SW 1271 (cell line): ENCODE measurements around the gene GLIS1.
"Not testable (repeated sequence)": the region's sequence is repeated elsewhere in the genome, so short reads cannot be mapped to it uniquely, and the experiment has no call there.

Experiments used
- DNase-seq, 2 experiments: peaks; one replicate each; lab custom pipeline; 2025; lab: John Stamatoyannopoulos, UW

Gene GLIS1

DNA sequence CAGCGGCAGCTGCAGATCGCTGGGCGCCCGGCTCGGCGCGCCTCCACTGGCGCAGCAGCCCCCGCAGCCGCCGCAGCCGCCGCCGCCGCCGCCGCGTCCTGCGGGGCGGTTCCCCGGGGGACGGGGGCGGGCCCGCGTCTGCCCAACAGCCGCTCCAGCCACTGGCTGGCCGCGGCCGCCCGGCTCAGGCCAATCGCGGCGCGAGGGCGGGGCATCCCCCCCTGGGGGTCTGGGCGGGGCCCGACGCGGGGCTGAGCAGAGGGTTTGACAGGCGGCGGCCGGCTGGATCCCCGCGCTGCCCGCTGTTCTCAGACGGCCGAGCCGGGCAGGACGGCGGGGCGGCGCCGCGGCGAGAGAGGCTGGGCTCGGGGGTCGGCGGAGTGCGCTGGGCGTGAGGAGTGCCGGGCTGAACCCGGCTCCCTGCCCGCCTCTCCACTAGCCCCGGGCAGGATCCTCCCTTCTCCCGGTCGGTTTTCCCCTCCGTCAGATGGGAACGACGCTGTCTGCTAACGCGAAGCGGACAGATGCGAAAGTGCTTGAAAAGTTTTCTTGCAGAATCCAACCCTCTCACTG is at the start of gene GLIS1:
Gene GLIS1, minus strand, starts transcription at position 56 of the 573 bp plus-strand sequence. CDS start 1,100 bp downstream, outside the sequence.
- DNase-seq: peak; percentile 46 to 60

GRCh38 chr1:53787655-53788054 is 48.7 kb upstream of the GLIS1 start:
- no peak for DNase-seq

DNA sequence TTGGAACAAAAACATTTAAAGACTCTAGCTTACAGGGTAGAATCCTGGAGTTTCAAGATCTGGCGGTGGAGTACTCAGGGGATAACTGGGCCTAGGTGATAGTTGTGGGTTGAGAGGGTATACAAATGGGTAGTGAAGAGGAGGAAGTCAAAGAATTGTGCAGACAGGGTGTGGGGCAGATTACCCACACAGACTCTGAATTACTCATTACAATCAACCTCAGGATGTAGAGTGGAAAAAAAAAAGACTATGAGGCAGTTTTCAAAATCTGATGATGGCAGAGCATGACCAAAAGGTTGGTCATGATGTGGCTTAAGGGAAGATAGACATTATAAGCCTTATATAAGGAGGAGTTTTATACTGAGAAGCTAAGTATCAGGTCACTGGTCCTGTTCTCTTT is 44.1 kb upstream of the GLIS1 start:
- DNase-seq: no peak

- DNase-seq: no peak
Measured at GRCh38 chr1:53781654-53782053, 42.7 kb upstream of the GLIS1 start.

- DNase-seq: no peak
Measured at GRCh38 chr1:53777272-53777671, 38.3 kb upstream of the GLIS1 start.

DNA sequence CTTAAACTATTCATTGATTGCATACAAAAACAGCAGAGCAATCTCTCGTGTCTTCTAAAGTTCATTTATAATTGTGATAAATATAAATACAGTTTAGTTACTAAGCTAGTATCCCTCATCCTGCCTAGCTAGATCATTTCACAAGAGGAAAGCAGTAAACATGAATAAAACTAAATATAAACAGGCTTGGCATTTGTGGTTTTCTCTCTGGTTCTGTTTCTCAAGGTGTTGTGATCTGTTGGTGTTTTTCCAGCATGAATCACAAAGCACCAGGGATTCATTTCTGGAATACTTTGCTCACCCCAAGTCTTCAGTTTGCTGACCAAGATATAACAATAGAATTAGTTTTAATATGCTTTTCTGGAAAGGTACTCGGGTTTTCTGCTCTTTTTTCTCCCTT is 32.7 kb upstream of the GLIS1 start:
- DNase-seq: no peak

- no peak for DNase-seq
Measured at GRCh38 chr1:53769780-53770179, 30.8 kb upstream of the GLIS1 start.

DNA sequence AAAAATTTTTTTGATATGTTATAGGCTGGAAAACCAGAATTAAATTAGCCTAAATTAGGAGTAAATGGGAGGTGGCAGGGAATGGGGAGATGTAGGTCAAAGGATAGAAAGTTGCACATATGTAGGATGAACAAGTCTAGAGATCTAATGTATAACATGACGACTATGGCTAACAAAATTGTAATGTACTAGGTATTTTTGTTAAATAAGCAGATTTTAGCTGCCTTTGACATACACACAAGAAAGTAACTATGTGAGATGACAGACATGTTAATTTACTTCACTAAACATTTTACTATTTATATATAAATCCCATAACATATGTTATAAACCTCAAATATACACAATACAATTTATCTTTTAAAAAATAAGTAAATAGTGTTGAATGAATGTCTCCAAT is 30.2 kb upstream of the GLIS1 start:
- DNase-seq: no peak

DNA sequence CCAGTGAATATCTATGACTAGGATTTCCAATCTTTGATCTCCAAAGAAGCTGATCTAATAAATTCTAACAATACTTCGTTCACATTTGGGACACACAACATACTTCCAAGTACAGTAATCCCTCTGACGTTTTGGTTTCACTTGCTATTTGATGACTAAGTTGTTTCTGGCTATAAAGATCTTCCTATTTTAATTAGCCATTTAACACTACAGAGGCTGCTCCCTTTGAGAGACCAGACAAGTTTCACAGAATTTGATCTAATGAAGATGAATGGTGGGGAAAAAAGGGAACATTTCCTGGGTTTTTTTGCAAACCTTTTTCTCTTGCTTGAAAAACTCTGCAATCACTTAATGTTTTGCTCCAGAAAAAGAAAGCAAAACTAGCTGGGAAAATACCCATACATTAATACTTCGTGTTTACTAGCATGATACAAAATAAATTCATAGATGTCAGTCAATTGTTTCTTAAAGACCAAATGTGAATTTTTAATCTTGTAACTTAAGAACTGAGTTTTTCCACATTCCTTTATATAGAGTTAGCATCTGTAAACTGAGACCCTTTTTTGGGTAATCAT is 28.0 kb upstream of the GLIS1 start:
- no peak for DNase-seq

DNA sequence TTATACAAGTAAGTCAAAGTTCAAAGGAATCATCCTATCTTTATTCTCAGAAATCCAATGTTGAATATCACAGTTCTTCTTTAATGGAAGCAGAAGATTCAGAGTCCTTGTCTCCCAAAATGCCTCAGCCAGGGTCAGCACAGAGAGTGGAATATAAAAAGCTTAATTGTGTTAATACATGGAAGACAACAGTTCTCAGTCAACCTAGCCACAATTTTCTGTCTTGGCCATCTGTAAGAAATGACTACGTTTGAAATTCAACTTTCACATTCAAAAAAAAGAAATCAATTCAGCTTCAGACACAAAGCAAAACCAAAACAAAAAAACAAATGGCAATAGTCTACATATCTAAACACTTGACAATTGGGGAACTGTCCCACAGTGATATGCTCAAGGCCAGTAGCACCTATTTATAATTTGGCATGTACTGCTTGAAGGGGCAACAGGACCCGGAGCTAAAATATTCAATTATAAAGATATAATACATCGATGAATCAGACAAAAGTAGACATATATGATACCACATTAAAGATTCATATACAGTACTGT is 27.3 kb upstream of the GLIS1 start:
- DNase-seq: no peak

DNA sequence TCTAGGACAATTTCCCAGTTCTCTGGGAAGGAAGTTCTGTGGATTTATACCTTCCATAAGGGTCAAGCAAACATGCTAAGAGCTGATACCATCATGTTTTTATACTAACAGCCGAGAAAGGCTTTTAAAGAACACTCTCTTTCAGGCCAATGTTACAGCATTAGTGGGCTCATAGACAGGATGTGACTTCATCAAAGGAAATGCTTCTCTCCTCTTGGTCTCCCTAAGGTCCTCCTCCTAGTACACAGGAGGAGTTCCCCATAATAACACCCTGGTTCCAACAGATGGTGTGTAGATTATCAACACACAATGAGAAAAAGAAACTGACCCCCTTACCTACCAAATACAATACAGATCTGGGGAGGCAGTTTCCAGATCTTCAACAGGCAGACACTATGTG is 26.7 kb upstream of the GLIS1 start:
- peak in 1 of 2 experiments; percentile 22 for DNase-seq

DNA sequence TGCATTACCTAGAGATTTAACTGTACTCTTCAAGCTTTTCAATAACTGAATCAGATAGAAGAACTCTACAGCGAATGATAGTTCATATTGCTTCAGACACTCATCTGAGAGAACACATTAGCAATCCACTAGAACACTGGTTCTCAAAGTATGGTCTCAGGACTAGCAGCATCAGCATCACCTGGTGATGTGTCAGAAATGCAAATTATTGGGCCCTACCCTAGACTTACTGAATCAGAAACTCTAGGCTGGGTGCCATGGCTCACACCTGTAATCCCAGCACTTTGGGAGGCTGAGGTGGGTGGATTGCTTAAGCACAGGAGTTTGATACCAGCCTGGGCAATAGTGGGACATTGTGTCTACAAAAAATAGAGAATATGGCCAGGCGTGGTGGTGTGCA is 24.9 kb upstream of the GLIS1 start:
- DNase-seq: no peak

DNA sequence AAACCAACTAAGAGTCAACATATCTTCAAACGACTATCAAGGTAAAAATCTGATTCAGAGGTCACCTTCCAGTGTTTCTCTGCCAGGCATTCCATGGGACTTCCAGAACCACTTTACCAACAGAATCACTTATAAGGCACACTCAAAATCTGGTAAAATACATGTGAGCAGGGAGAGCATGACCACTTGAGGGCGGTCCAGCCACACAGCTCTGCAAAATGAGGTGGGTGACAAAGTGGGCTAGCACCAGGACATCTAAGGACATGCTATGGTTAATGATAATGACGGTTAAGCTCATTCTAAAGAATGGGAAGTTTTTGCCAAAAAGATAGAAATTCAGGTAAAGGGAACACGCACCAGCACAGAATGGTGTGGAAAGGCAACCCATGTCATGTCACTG is 24.5 kb upstream of the GLIS1 start:
- no peak for DNase-seq

DNA sequence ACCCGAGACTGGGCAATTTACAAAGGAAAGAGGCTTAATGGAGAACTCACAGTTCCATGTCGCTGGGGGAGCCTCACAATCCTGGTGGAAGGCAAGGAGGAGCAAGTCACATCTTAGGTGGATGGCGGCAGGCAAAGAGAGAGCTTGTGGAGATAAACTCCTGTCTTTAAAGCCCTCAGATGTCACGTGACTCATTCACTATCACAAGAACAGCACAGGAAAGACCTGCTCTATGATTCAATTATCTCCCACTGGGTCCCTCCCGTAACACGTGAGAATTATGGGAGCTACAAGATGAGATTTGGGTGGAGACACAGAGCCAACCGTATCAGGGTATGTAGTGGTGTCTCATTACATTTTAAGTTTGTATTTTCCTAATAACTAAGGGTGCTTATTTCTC is 21.5 kb upstream of the GLIS1 start:
- not testable (repeated sequence) for DNase-seq

GRCh38 chr1:53755874-53756273 is 16.9 kb upstream of the GLIS1 start:
- DNase-seq: no peak

GRCh38 chr1:53754484-53755312 is 15.7 kb upstream of the GLIS1 start:
- no peak for DNase-seq

GRCh38 chr1:53752281-53752680 is 13.3 kb upstream of the GLIS1 start:
- no peak for DNase-seq

- no peak for DNase-seq
Measured at GRCh38 chr1:53747841-53748240, 8.9 kb upstream of the GLIS1 start.

DNA sequence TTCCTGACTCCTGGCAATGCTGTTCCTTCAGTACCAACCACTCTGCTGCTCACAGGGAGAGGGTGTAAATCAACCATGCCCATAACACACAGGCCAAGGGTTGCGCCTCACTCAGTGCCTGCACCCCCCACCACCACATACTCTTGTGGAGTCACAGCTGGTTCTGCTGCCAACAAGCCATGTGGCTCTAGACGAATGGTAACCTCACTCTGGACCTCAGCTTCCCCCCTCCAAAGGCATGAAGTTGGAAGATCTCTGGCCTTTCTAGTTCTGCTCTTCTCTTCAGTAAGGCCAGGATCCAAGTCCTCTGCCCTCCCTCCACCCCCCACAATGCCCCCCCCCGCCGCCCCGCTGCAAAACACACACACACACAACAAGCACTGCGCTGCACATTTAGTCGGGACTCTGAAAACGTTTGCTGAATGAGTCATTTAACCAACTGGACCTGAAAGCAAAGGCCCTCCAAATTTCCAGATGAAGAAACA is 1.7 kb upstream of the GLIS1 start:
- no peak for DNase-seq

- DNase-seq: no peak
Measured at GRCh38 chr1:53738205-53739108, 507 bp downstream of the GLIS1 start.

- no peak for DNase-seq
Measured at GRCh38 chr1:53737648-53738204, 1.2 kb downstream of the GLIS1 start.

GRCh38 chr1:53736290-53736689 is 2.7 kb downstream of the GLIS1 start:
- DNase-seq: no peak
